ES-I3 (cell line): ENCODE results near the gene RAB13.

Source experiments
- H3K36me3 ChIP-seq: 2 replicates; pipeline ENCODE4 v1.6.1; 2013; ENCODE audit warnings: mild to moderate bottlenecking, low read length, control low read depth, moderate library complexity; ENCODE audit not compliant: insufficient read depth
- H3K4me1 ChIP-seq: 2 replicates; pipeline ENCODE4 v1.6.1; 2013; ENCODE audit warnings: mild to moderate bottlenecking, control low read depth, low read length; ENCODE audit not compliant: insufficient read depth
- H3K9ac ChIP-seq: 2 replicates; pipeline ENCODE4 v1.6.1; 2013; ENCODE audit warnings: low read depth, mild to moderate bottlenecking, low read length, moderate library complexity
- H3K9me3 ChIP-seq: 2 replicates; pipeline ENCODE4 v1.6.1; 2013; ENCODE audit warnings: mild to moderate bottlenecking, low read length, moderate library complexity; ENCODE audit not compliant: control insufficient read depth, insufficient read depth

Gene RAB13

DNA sequence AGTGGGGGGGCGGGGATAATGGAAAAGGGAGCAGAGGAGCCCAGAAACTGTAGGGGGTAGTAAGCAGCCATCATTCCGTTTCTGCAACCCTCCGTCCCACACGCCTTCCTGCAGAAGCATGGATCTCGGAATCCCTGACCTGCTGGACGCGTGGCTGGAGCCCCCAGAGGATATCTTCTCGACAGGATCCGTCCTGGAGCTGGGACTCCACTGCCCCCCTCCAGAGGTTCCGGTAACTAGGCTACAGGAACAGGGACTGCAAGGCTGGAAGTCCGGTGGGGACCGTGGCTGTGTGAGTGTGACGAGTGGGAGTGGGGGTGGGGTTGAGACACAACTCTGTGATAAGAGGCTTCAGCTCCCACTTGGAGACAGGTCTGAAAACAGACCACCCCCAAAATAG, 17.7 kb downstream of the RAB13 start:
- H3K4me1 ChIP-seq: peaks cover 8% of the 10 kb centered on the region; the same call in 1 of the 2 replicates
- H3K9ac ChIP-seq: peak overlapping the region; percentile 71

GRCh38 chr1:153968000-153968363, 18.2 kb downstream of the RAB13 start:
- peak overlapping the region; percentile 71 for H3K9ac ChIP-seq
- H3K9me3 ChIP-seq: no peaks in the 10 kb centered on the region
- peaks cover 8% of the 10 kb centered on the region; the same call in 1 of the 2 replicates for H3K4me1 ChIP-seq
- 0 out of 2 replicates have a peak, but pooled peaks cover 2% of the 10 kb centered on the region for H3K36me3 ChIP-seq

More for the DNA sequence above, 17.7 kb downstream of the RAB13 start:
- H3K36me3 ChIP-seq: 0 out of 2 replicates have a peak, but pooled peaks cover 2% of the 10 kb centered on the region
- H3K9me3 ChIP-seq: no peaks in the 10 kb centered on the region

- peak within 1 kb of the TSS; percentile 71 for H3K9ac ChIP-seq
- no peaks in the 10 kb centered on the region for H3K9me3 ChIP-seq
- peaks cover 8% of the 10 kb centered on the region; the same call in 1 of the 2 replicates for H3K4me1 ChIP-seq
Measured at GRCh38 chr1:153967107-153967999, 18.8 kb downstream of the RAB13 start, which contains the start of gene CREB3L4. CREB3L4 (plus strand) TSS chr1:153967902; CDS start chr1:153968526, 624 bp downstream.

GRCh38 chr1:153963850-153964331, 22.2 kb downstream of the RAB13 start:
- peaks cover 11% of the 10 kb centered on the region; the same call in 1 of the 2 replicates for H3K36me3 ChIP-seq

More at GRCh38 chr1:153967107-153967999, 18.8 kb downstream of the RAB13 start, which contains the start of gene CREB3L4:
- no peaks in the 10 kb centered on the region for H3K36me3 ChIP-seq

DNA sequence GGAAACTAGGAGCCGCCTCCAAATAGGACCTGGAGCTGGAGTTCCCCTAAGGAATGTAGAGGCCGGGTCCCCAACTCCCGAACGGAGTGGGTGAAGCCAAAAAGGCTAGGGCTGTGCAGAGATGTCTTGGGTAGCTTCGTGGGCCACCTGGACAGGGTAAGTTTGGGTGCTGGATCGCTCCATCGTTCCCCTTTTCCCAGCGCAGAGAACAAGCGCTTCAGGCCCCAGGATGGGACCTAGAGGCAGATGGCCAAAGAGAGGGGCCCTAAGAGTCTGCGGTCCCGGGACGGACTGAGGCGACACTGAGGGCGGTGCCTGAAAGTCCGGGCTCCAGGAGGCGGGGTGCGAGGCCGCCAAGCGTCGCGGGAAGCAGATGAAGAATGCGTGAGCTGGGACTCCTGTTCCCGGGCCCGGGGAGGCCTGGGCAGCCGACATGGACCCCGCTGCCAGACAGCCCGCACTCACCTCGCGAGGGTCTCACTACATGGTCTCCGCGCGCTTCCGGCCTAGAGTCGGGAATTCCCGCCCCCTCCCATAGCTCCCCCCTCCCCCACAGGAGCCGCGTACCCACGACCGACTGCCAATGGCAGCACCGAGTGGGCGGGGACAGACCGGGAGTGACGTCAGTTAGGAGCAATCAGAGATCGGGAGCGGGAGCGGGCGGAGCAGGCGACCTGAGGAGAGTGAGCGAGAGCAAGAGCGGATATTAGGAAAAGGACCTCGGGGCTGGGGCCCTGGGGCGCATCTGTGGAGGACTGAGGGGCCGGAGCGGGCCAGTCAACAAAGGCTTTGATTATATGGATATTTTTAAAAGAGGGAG, 22.9 kb downstream of the RAB13 start, which contains the start of gene SLC39A1:
TSS of gene SLC39A1 (minus strand) at position 508 of the 820 bp plus-strand sequence. CDS start 822 bp downstream, outside the sequence.
- no peaks in the 10 kb centered on the region for H3K9me3 ChIP-seq
- peak within 1 kb of the TSS; percentile 93 for H3K9ac ChIP-seq
- peaks cover 15% of the 10 kb centered on the region for H3K4me1 ChIP-seq
- H3K36me3 ChIP-seq: peaks cover 11% of the 10 kb centered on the region; the same call in 1 of the 2 replicates

More at GRCh38 chr1:153963850-153964331, 22.2 kb downstream of the RAB13 start:
- H3K4me1 ChIP-seq: peaks cover 18% of the 10 kb centered on the region
- H3K9me3 ChIP-seq: no peaks in the 10 kb centered on the region
- H3K9ac ChIP-seq: peak overlapping the region; percentile 81

DNA sequence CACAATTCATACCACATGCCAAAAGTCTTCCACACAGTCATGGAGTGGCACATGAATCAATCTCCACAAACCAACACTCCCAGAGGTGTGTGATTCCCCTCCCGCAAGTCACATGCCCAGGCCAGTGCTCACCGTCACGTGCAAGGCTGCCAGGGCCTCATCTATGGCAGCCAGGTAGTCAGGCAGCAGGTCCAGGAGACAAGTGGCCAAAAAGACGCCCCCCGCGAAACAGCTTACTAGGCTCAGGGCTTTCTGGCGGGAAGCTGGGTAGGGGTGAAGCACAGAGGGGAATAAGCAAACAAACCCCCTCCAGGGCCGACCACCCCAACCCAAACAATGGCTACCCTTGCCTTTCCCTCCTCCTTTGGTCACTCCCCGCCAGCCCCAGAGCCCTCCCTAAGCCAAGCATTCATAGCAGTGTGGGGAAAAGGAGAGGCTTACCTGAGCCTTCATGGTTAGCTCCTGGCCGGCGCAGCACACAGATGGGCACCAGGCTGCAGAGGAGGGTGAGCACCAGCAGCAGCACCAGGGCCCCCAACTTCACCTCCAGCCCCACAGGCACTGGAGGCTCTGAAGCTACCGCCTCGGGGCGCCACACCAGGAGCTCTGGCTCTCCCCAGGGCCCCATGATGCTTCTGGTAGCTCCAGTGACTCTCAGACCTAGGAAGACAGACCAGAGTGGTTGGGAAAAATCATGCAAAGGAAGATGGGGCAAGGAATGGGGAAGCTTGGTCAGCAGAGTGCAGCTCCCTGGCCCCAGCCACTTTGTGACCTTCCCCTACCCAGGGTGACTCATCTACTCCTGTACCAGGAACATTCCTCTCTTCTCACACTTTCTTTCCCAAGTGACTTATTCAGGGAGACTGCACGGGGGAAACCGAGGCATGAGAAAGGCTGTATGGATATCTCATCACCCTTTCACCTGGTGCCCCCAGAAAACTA, 23.8 kb downstream of the RAB13 start:
- peak overlapping the region; percentile 93 for H3K9ac ChIP-seq
- peaks cover 15% of the 10 kb centered on the region for H3K4me1 ChIP-seq
- H3K9me3 ChIP-seq: no peaks in the 10 kb centered on the region
- peaks cover 11% of the 10 kb centered on the region; the same call in 1 of the 2 replicates for H3K36me3 ChIP-seq

GRCh38 chr1:153961421-153961820, 24.7 kb downstream of the RAB13 start:
- Histone ChIP-seq H3K36me3 (peaks cover 11% of the 10 kb centered on the region; the same call in 1 of the 2 replicates), H3K9me3 (no peaks in the 10 kb centered on the region), H3K9ac (peak overlapping the region; percentile 93), H3K4me1 (peaks cover 15% of the 10 kb centered on the region)

DNA sequence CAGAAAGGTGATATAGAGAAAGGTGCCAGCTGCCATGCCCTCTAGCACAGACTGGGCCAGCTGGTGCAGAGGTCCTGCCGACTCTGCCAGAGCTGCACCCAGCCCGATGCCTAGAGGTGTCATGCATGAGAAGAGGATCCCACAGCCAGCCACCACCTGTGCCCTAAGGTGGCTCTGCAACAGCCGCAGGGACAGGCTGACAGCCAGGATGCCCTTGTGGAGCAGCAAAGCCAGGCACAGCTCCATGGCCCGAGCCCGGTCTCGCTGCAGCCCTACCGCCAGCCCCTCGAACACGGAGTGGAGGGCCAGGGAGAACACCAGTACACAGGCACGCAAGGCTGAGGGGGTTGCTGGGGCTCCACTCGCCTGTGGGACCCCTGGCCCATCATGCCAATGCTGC, 25.9 kb downstream of the RAB13 start:
- Histone ChIP-seq H3K9me3 (no peaks in the 10 kb centered on the region), H3K9ac (no peak overlapping the region), H3K36me3 (peaks cover 11% of the 10 kb centered on the region; the same call in 1 of the 2 replicates), H3K4me1 (peaks cover 11% of the 10 kb centered on the region)

GRCh38 chr1:153959454-153959853, 26.7 kb downstream of the RAB13 start:
- H3K36me3 ChIP-seq: peaks cover 11% of the 10 kb centered on the region; the same call in 1 of the 2 replicates
- H3K9ac ChIP-seq: no peak overlapping the region
- H3K4me1 ChIP-seq: peaks cover 11% of the 10 kb centered on the region
- H3K9me3 ChIP-seq: no peaks in the 10 kb centered on the region

DNA sequence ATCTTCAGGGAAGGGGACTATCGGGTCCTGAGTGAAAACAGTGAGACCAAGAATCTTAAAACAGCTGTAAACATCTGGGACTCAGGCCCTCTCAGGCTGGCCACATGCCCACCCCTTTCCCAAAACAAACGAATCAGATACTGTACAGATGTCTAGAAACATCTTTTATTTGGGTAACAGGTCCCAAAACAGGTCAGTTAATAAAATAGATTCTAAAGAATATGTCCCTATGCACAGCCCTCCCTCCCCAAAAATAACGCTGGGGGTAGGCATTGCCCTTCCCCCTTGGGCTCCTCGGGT, 27.2 kb downstream of the RAB13 start:
- no peaks in the 10 kb centered on the region for H3K9me3 ChIP-seq
- peaks cover 11% of the 10 kb centered on the region; the same call in 1 of the 2 replicates for H3K36me3 ChIP-seq
- peak overlapping the region; percentile 1; the same call in 1 of the 2 replicates for H3K9ac ChIP-seq
- H3K4me1 ChIP-seq: peaks cover 11% of the 10 kb centered on the region

GRCh38 chr1:153958111-153958960, 27.8 kb downstream of the RAB13 start, which contains the start of gene CRTC2:
CRTC2 (minus strand) TSS chr1:153958612; CDS start chr1:153958497, 115 bp downstream.
- peaks cover 11% of the 10 kb centered on the region; the same call in 1 of the 2 replicates for H3K36me3 ChIP-seq
- H3K4me1 ChIP-seq: peaks cover 11% of the 10 kb centered on the region
- peak within 1 kb of the TSS; percentile 94 for H3K9ac ChIP-seq
- no peaks in the 10 kb centered on the region for H3K9me3 ChIP-seq

GRCh38 chr1:153957744-153958110, 28.4 kb downstream of the RAB13 start:
- H3K36me3 ChIP-seq: peaks cover 11% of the 10 kb centered on the region; the same call in 1 of the 2 replicates
- H3K4me1 ChIP-seq: peaks cover 11% of the 10 kb centered on the region
- peak overlapping the region; percentile 94 for H3K9ac ChIP-seq
- no peaks in the 10 kb centered on the region for H3K9me3 ChIP-seq
